H1 (cell line): ENCODE data around the gene ACP2. TPM values are rescaled to one million over a fixed set of nuclear protein-coding genes. Genes with fewer than 3 reads are reported as not detected.

Experiments used
- ASH2L ChIP-seq: fragments of 200-600, 300-600 bp; sonication (generic); IDR thresholded peaks from one replicate; pipeline ENCODE4 v1.7.1; 2017; ENCODE audit warnings: low read length
- CHD7 ChIP-seq: fragments of 300-600 bp; sonication (generic); IDR thresholded peaks from 2 replicates; pipeline ENCODE4 v1.7.1; 2012; ENCODE audit warnings: low read length, moderate library complexity, mild to moderate bottlenecking, inconsistent platforms; ENCODE audit not compliant: insufficient replicate concordance
- CREB1 ChIP-seq: IDR thresholded peaks from 2 replicates; pipeline ENCODE4 v1.6.1; 2012; ENCODE audit warnings: inconsistent platforms
- EGR1 ChIP-seq: IDR thresholded peaks from 2 replicates; pipeline ENCODE4 v1.6.1; 2011; ENCODE audit warnings: low read depth, low read length, borderline replicate concordance
- FOSL1 ChIP-seq: IDR thresholded peaks from 2 replicates; pipeline ENCODE4 v1.6.1; 2011; ENCODE audit warnings: mild to moderate bottlenecking, low read depth, low read length, moderate library complexity; ENCODE audit not compliant: insufficient read depth
- PHF8 ChIP-seq: fragments of 200-600 bp; sonication (generic); conservative IDR thresholded peaks from 2 replicates; pipeline ENCODE4 v1.7.1; 2012; ENCODE audit warnings: low read depth, mild to moderate bottlenecking, inconsistent platforms, low read length, moderate library complexity
- RAD21 ChIP-seq, 2 experiments: IDR thresholded peaks in 1 of 2; conservative IDR thresholded peaks in 1 of 2; 2 replicates each; pipeline ENCODE4 v1.6.1; 2011; ENCODE audit warnings: low read depth in 2 of 2, low read length in 2 of 2, improper control_type of control experiment in 1 of 2, inconsistent platforms in 1 of 2, mild to moderate bottlenecking in 1 of 2, moderate library complexity in 1 of 2
- RXRA ChIP-seq: IDR thresholded peaks from 2 replicates; pipeline ENCODE4 v1.6.1; 2011; ENCODE audit warnings: low read depth, mild to moderate bottlenecking, low read length, moderate library complexity; ENCODE audit not compliant: insufficient read depth
- SAP30 ChIP-seq: fragments of 300-600 bp; sonication (generic); IDR thresholded peaks from 2 replicates; pipeline ENCODE4 v1.7.1; 2012; ENCODE audit warnings: low read length, moderate library complexity, mild to moderate bottlenecking, inconsistent platforms; ENCODE audit not compliant: insufficient read depth, insufficient replicate concordance
- TCF12 ChIP-seq: IDR thresholded peaks from 2 replicates; pipeline ENCODE4 v1.6.1; 2011; ENCODE audit warnings: low read depth, mild to moderate bottlenecking, low read length
- polyA plus RNA-seq, 7 experiments: library from polyadenylated mRNA; depleted of rRNA in 3 of 7; stranded (reverse) in 5 of 7; unstranded in 2 of 7; fragments of >200 nt in 5 of 7; fragments of 200-250 nt in 2 of 7; gene quantifications; 1 replicate in 5 of 7; 2 replicates in 1 of 7; 4 replicates in 1 of 7; pipeline versions ENCODE4 v1.2.1 to v1.2.3, GENCODE V29; 2011 to 2013; ENCODE audit warnings: missing spikeins in 2 of 7, mixed read lengths in 2 of 7
- total RNA-seq: library from RNA; stranded (reverse); fragmentation: NEBNext Ultra II Directional; extraction: Animal tissue kit (Norgen Biotek cat#: 25700); gene quantifications from 2 replicates; pipeline ENCODE4 v1.2.1, GENCODE V29; 2021

The ACP2 gene
- total and polyA plus RNA-seq, 2 of the 8 experiments (the other 6 are each of a cell fraction or from before 2014, with no cell fraction given): 17.8 to 19.8 TPM

DNA sequence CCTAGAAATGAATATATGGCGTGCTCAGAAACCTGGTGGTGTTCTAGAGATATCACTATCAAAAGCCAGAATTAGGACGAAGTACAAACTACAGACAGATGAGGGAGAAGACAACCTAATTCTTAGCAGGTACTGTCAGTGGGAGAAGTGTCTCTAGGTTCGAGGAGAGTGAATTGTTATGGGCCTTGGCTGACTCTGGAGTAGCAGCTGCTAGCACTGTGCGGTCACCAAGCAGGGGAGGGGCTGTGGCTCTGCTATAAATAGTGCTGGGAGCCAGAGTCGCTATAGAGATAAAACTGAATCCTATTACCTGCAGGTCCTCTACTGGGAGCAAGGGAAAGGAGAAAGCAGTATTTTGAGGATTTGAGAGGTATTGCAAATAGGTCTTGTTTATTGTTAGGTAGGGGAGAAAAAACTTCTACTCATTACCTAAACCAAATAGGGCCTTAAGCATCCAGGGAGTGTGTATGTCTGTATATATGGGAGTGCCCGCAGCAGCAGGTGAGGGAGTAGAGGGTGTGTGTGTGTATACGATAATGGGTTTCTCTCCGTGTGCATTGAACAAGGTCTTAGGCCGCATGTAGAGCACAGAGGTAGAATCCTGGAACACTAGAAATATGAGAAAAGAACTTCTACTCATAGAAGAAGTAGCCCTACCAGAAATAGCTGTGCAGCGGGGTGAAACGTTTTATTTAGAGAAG is 23.5 kb upstream of the ACP2 start (continued):
- TF ChIP-seq CHD7 (no peak), RAD21 (IDR thresholded peaks at IDR 0.05 in 1 of 2, conservative IDR thresholded peaks at IDR 0.05 in 1 of 2; ENCODE audit: low read depth in 2 of 2, low read length in 2 of 2) (no peak), SAP30 (no peak), CREB1 (no peak), RXRA (no peak), EGR1 (no peak), FOSL1 (no peak), TCF12 (no peak), ASH2L (no peak), PHF8 (no peak)
